Measurements from ENCODE around the gene ARL13B. TPM values are rescaled to one million over a fixed set of nuclear protein-coding genes. Genes with fewer than 3 reads are reported as not detected.

Gene ARL13B
- total RNA-seq, 2 experiments from 2014 or later = 9.8 to 11.0 TPM

DNA sequence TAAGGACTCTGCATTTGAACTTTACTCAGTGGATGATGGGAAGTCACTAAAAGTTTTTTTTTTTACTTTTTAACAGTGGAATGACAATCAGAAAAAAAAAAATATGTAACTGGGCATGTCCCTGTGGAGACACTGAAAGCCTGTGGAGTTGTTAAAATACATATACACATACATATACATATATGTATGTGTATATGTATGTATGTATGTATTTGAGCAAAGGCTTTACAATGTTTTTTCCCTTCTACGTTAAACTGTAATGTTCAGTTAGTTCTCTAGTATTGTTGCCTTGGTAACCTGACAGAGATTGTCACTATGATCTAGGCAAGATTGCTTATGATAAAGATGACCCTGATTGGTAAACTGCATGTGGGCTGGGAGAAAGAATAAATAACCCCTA, 113.2 kb downstream of the ARL13B start:
- Mint-ChIP-seq H3K4me1 (peaks cover 2% of the 10 kb centered on the region), H3K36me3 (ENCODE audit: low read depth) (peaks cover 54% of the 10 kb centered on the region)
- POLR2A ChIA-PET = no interaction called here

DNA sequence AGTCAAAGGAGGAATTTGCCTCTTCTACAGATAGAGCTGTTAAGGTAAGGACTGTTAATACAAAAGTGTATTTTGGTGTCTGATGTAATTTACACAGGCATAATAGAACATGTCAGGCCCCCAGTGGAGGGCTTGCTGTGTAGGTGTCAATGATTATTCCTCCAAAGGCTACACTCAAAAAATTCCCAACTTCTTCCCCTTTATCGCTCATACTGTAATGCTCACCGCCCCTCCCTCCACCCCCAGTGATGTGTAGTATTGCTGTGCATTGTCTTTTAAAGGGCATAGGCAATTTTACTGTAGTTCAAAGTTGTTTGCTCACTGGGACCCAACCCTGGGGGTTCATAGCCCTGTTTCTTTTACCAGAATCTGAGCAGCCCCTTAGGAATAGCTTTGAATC, 115.2 kb downstream of the ARL13B start:
- ChIA-PET CTCF (interaction anchor here (1.4 kb wide), 1 partner anchor 14 kb away, joined by 3 read pairs; no protein-coding TSS in a partner anchor), POLR2A (no interaction called here)
- Mint-ChIP-seq H3K4me1 (peaks cover 5% of the 10 kb centered on the region), H3K27me3 (no peaks in the 10 kb centered on the region), H3K27ac (no peak overlapping the region), H3K9me3 (no peaks in the 10 kb centered on the region), H3K4me3 (no peak overlapping the region), H3K36me3 (ENCODE audit: low read depth) (peaks cover 58% of the 10 kb centered on the region)
- no peak for DNase-seq

More for the DNA sequence above, 113.2 kb downstream of the ARL13B start:
- H3K27me3 Mint-ChIP-seq = no peaks in the 10 kb centered on the region
- no peaks in the 10 kb centered on the region for H3K9me3 Mint-ChIP-seq
- CTCF ChIA-PET = no interaction called here
- H3K27ac Mint-ChIP-seq = no peak overlapping the region
- H3K4me3 Mint-ChIP-seq = no peak overlapping the region
- no peak for DNase-seq

DNA sequence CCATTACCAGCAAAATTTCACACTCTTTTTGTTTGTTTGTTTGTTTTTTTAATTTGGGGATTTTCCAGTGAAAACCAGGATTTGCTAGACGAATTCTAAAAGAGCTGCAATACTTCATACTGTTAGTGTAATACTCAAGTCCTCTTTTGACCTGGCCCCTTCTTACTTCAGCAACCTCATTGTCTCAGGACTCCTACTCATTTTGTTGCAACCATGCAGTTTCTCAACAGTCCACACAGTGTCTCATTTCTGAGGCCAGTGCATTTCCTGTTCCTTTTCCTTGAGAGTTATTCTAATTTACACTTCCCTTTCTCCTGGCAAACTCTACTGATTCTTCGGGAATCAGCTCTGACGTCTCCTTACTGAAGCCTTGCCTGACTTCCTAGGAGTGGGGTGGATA, 118.5 kb downstream of the ARL13B start:
- ChIA-PET CTCF (interaction anchor here (1.3 kb wide), 1 partner anchor 29 kb away, joined by 4 read pairs; no protein-coding TSS in a partner anchor), POLR2A (no interaction called here)
- DNase-seq = no peak
- H3K36me3 Mint-ChIP-seq (ENCODE audit: low read depth) = peaks cover 48% of the 10 kb centered on the region
- no peaks in the 10 kb centered on the region for H3K27me3 Mint-ChIP-seq
- no peak overlapping the region for H3K27ac Mint-ChIP-seq
- H3K9me3 Mint-ChIP-seq = no peaks in the 10 kb centered on the region
- H3K4me3 Mint-ChIP-seq = no peak overlapping the region
- H3K4me1 Mint-ChIP-seq = peaks cover 5% of the 10 kb centered on the region

DNA sequence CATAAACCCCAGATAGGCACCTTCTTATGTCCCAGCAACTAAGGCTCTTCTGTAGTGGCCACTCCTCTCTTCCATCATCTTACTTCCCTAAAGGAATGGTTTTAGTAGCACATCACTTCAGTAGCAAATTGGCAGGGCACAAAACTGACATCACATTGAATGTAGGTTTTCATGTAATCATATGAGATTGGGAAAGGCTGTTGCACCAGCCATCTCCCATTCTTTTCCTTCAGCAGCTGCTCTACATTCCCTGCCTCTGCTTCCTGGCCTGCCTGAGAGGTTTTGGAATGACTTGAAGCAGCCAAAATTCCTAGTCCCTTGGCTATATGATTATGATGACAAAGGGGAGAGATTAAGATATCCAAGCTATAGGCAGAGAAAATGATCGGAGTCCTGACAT, 119.4 kb downstream of the ARL13B start:
- H3K36me3 Mint-ChIP-seq (ENCODE audit: low read depth) = peaks cover 46% of the 10 kb centered on the region
- ChIA-PET POLR2A (no interaction called here), CTCF (no interaction called here)
- H3K4me3 Mint-ChIP-seq = no peak overlapping the region
- no peak overlapping the region for H3K27ac Mint-ChIP-seq
- no peak for DNase-seq
- peaks cover 5% of the 10 kb centered on the region for H3K4me1 Mint-ChIP-seq
- H3K9me3 Mint-ChIP-seq = no peaks in the 10 kb centered on the region
- H3K27me3 Mint-ChIP-seq = no peaks in the 10 kb centered on the region

- Mint-ChIP-seq H3K4me1 (peaks cover 5% of the 10 kb centered on the region), H3K36me3 (ENCODE audit: low read depth) (peaks cover 41% of the 10 kb centered on the region)
Observed at GRCh38 chr3:94101860-94102259, 121.9 kb downstream of the ARL13B start.

More at GRCh38 chr3:94101860-94102259, 121.9 kb downstream of the ARL13B start:
- ChIA-PET CTCF (interaction anchor here (0.6 to 1.3 kb wide), 4 partner anchors 10 to 121 kb away, joined by 3 to 6 read pairs (median 4); no protein-coding TSS in a partner anchor), POLR2A (no interaction called here)
- no peaks in the 10 kb centered on the region for H3K27me3 Mint-ChIP-seq
- no peaks in the 10 kb centered on the region for H3K9me3 Mint-ChIP-seq
- H3K4me3 Mint-ChIP-seq = no peak overlapping the region
- no peak for DNase-seq
- no peak overlapping the region for H3K27ac Mint-ChIP-seq

Other genes starting within 250 kb of the ARL13B start
- gene PROS1, start 6.3 kb upstream of the ARL13B start, total RNA-seq = under 1 TPM; 0.35 to 0.50 TPM
- gene STX19, start 48.4 kb downstream of the ARL13B start, total RNA-seq = not detected
- 10 to 100 TPM in 1 of 2 experiments, 1 to 10 TPM in 1; 9.4 to 10.4 TPM for gene DHFR2, start 82.8 kb downstream of the ARL13B start, total RNA-seq
- gene NSUN3, start 82.9 kb downstream of the ARL13B start, total RNA-seq = 10 to 100 TPM; 15.2 to 16.1 TPM